Measurements from ENCODE around the gene PLCB4.

Gene PLCB4

DNA sequence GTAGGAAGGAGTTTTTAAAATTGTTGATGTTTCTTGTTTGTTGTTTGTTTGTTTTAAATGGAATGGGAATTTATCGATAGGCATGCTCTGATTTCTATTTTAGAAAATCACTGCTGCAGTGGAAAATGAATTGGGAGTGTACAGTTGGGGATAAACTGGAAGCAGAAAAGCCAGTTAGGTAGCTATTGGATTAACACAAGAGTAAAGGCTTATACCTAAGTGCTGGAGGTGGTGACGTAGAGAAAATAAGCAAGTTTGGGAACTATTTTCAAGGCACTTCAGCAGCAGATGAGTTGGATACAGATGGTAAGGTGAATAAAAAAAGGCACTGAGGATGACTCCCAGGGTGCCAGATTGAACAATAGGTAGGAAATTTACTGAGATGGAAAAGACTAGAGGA is 164.9 kb downstream of the PLCB4 start:
- WGBS (ENCODE audit: insufficient coverage, insufficient read length) = 100% methylated on average over 1 of the region's 2 CpGs
- no peaks in the 10 kb centered on the region; the same call in 1 of the 2 replicates for H3K9me3 ChIP-seq (ENCODE audit: control insufficient read depth, insufficient read depth, low read length)
- no peak for DNase-seq (ENCODE audit: low read depth, low spot score)

DNA sequence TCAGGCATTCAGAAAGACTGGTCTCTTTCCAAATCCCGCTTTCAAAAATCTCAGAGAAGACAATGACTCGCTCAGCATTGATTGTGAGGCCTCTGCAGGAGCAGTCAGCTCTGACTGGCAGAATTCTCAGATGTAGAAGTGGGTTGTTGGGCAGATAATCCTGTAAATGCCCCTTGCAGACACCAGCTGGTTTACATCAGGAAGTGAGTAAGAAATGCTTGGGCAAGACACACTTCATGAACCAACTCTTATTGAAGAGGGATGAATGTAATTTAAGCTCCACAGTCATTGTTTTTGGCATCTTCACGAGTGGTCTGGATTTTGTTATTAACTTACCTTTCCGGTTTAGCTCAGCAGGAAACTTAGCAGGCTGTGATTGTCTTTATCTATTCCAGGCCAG is 166.6 kb downstream of the PLCB4 start:
- no peaks in the 10 kb centered on the region; the same call in 1 of the 2 replicates for H3K9me3 ChIP-seq (ENCODE audit: control insufficient read depth, insufficient read depth, low read length)
- no peaks in the 10 kb centered on the region for H3K4me1 ChIP-seq (ENCODE audit: control insufficient read depth, insufficient read depth, low read length)
- H3K27me3 ChIP-seq (ENCODE audit: control insufficient read depth, insufficient read depth, low read length) = no peaks in the 10 kb centered on the region
- no peak overlapping the region for H3K4me3 ChIP-seq (ENCODE audit: low read length)
- no peak overlapping the region for H3K27ac ChIP-seq (ENCODE audit: low read length)
- 0 out of 2 replicates have a peak, but pooled peaks cover 2% of the 10 kb centered on the region for H3K36me3 ChIP-seq (ENCODE audit: control insufficient read depth, insufficient read depth, low read length)
- DNase-seq (ENCODE audit: low read depth, low spot score) = no peak
- WGBS (ENCODE audit: insufficient coverage, insufficient read length) = no CpG with 5 or more reads among the region's 4 CpGs

More for the DNA sequence above, 164.9 kb downstream of the PLCB4 start:
- no peak overlapping the region for H3K27ac ChIP-seq (ENCODE audit: low read length)
- H3K36me3 ChIP-seq (ENCODE audit: control insufficient read depth, insufficient read depth, low read length) = 0 out of 2 replicates have a peak, but pooled peaks cover 2% of the 10 kb centered on the region
- no peak overlapping the region for H3K4me3 ChIP-seq (ENCODE audit: low read length)
- H3K4me1 ChIP-seq (ENCODE audit: control insufficient read depth, insufficient read depth, low read length) = no peaks in the 10 kb centered on the region
- no peaks in the 10 kb centered on the region for H3K27me3 ChIP-seq (ENCODE audit: control insufficient read depth, insufficient read depth, low read length)

DNA sequence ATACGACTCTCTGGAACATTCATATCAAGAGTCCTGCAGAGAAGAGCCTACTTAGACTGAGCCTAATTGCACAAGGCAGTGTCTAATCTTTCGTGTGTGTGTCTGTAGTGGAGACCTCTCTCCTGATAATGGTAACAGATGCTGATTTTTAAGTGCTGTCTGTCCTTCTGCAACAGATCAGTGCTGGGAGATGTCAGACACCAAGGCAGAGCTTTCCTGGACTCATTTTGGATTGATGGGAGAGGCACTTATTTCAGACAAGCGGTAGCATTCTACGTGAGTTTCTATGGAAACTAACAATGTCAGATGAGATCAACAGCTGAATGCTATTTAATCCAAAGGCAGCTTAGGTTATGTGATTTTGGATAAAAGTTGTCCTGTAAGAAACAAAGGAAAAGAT is 167.6 kb downstream of the PLCB4 start:
- H3K4me3 ChIP-seq (ENCODE audit: low read length) = no peak overlapping the region
- H3K27me3 ChIP-seq (ENCODE audit: control insufficient read depth, insufficient read depth, low read length) = no peaks in the 10 kb centered on the region

DNA sequence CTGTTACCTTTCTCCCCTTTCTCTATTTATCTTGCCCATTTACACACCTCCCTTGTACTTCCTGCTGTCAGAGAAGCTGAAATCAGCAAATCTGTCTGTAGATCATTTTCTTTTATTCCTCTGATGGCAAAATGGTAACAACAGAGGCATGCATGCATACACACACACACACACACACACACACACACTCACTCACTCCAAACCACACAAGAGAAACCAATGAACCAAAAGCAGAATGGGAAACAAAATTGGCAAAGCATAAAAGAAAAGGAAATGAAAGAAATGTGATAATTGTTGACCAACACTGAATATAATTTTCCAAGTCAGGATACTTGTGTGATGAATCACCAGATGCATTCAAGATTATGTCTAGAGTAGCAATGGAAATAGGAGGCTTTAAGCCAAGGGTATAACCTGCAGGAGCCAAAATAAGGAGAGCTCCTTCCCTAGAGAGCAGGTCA is 172.4 kb downstream of the PLCB4 start:
- no peaks in the 10 kb centered on the region for H3K36me3 ChIP-seq (ENCODE audit: control insufficient read depth, insufficient read depth, low read length)
- no peaks in the 10 kb centered on the region; the same call in 1 of the 2 replicates for H3K9me3 ChIP-seq (ENCODE audit: control insufficient read depth, insufficient read depth, low read length)
- H3K4me1 ChIP-seq (ENCODE audit: control insufficient read depth, insufficient read depth, low read length) = no peaks in the 10 kb centered on the region; the same call in 1 of the 2 replicates
- no peak overlapping the region for H3K27ac ChIP-seq (ENCODE audit: low read length)
- no peak overlapping the region for H3K4me3 ChIP-seq (ENCODE audit: low read length)
- DNase-seq (ENCODE audit: low read depth, low spot score) = no peak
- H3K27me3 ChIP-seq (ENCODE audit: control insufficient read depth, insufficient read depth, low read length) = no peaks in the 10 kb centered on the region

More for the DNA sequence above, 167.6 kb downstream of the PLCB4 start:
- no CpG with 5 or more reads among the region's 4 CpGs for WGBS (ENCODE audit: insufficient coverage, insufficient read length)
- Histone ChIP-seq H3K9me3 (ENCODE audit: control insufficient read depth, insufficient read depth, low read length) (no peaks in the 10 kb centered on the region; the same call in 1 of the 2 replicates), H3K36me3 (ENCODE audit: control insufficient read depth, insufficient read depth, low read length) (0 out of 2 replicates have a peak, but pooled peaks cover 2% of the 10 kb centered on the region), H3K4me1 (ENCODE audit: control insufficient read depth, insufficient read depth, low read length) (no peaks in the 10 kb centered on the region; the same call in 1 of the 2 replicates), H3K27ac (ENCODE audit: low read length) (no peak overlapping the region)
- no peak for DNase-seq (ENCODE audit: low read depth, low spot score)

DNA sequence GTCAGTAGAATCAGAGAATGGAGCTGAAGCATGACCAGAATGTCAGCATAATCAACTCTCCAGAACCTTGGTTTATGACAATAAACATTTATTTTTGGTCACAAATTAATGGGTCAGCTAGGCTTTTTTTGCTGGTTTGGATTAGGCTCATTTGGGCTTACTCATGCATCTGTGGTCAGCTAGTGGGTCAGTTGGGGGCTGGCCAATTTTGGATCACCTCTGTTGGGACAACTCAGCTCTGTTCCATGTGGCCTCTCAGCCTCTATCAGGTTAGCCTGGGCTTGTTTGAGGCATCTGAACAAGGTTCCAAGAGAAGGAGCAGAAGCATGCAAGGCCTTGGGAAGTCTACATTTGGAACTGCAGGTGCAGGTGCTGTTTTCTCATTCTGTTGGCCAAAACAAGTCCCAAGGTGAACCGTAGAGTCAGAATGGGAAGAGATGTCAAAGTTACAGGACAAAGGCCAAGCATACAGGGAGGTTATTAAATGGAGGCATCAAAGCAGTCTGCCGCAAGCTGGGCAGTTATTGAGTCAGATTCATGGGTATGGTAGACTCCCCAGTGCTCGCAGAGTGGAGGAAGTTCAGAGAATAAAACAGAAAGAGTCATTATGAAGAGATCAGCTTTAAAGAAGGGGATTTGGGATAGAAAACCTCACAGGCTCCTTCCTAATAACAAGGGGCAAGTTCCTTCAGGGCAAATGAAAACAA is 173.0 kb downstream of the PLCB4 start:
- no peaks in the 10 kb centered on the region for H3K36me3 ChIP-seq (ENCODE audit: control insufficient read depth, insufficient read depth, low read length)
- no peaks in the 10 kb centered on the region for H3K9me3 ChIP-seq (ENCODE audit: control insufficient read depth, insufficient read depth, low read length)
- no peak for DNase-seq (ENCODE audit: low read depth, low spot score)
- no peak overlapping the region for H3K4me3 ChIP-seq (ENCODE audit: low read length)
- no CpG with 5 or more reads among the region's 3 CpGs for WGBS (ENCODE audit: insufficient coverage, insufficient read length)
- no peak overlapping the region for H3K27ac ChIP-seq (ENCODE audit: low read length)
- no peaks in the 10 kb centered on the region; the same call in 1 of the 2 replicates for H3K4me1 ChIP-seq (ENCODE audit: control insufficient read depth, insufficient read depth, low read length)
- H3K27me3 ChIP-seq (ENCODE audit: control insufficient read depth, insufficient read depth, low read length) = no peaks in the 10 kb centered on the region

DNA sequence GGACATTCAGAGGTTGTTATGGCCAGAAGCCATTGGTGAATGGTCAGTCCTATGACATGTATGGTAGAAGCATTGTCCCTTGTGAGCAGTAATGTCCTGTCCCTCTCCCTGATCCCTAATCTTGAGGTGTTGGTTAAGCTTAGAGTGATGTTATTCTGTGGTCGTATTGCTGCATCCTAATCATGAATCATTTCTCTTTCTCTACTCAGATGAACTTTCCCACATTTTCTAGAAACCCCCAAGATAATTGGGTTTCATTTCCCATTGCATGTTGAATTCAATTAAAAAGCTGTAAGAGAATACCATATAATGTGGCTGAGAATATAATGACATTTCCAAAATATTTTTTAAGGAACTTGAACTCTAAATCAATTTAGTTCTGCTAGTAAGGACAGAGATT is 175.1 kb downstream of the PLCB4 start:
- Histone ChIP-seq H3K36me3 (ENCODE audit: control insufficient read depth, insufficient read depth, low read length) (no peaks in the 10 kb centered on the region), H3K27ac (ENCODE audit: low read length) (no peak overlapping the region), H3K9me3 (ENCODE audit: control insufficient read depth, insufficient read depth, low read length) (no peaks in the 10 kb centered on the region), H3K4me1 (ENCODE audit: control insufficient read depth, insufficient read depth, low read length) (no peaks in the 10 kb centered on the region; the same call in 1 of the 2 replicates), H3K27me3 (ENCODE audit: control insufficient read depth, insufficient read depth, low read length) (no peaks in the 10 kb centered on the region), H3K4me3 (ENCODE audit: low read length) (no peak overlapping the region)
- no CpG with 5 or more reads among the region's 1 CpG for WGBS (ENCODE audit: insufficient coverage, insufficient read length)
- DNase-seq (ENCODE audit: low read depth, low spot score) = no peak

DNA sequence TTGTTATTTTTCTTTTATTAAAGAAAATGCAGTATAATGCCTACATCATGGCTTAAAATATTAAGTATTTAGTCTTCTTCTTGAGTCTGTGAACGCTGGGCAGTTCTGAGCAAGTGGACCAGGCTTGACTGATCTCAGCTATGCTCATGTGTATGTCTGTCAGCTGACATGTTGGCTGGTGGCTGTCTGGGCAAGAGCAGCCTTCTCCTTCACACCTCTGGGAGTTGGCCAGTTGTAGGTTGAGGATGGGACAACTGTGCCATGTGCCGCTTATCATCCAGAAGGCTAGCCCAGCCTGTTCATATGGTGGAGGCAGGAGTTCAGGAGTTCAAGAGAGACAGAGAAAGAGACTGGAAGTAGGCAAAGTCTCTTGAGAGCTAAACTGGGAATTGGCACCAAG is 175.9 kb downstream of the PLCB4 start:
- H3K4me1 ChIP-seq (ENCODE audit: control insufficient read depth, insufficient read depth, low read length) = no peaks in the 10 kb centered on the region; the same call in 1 of the 2 replicates
- no peak overlapping the region for H3K4me3 ChIP-seq (ENCODE audit: low read length)
- H3K27me3 ChIP-seq (ENCODE audit: control insufficient read depth, insufficient read depth, low read length) = no peaks in the 10 kb centered on the region
- no peaks in the 10 kb centered on the region for H3K9me3 ChIP-seq (ENCODE audit: control insufficient read depth, insufficient read depth, low read length)
- no peaks in the 10 kb centered on the region for H3K36me3 ChIP-seq (ENCODE audit: control insufficient read depth, insufficient read depth, low read length)
- DNase-seq (ENCODE audit: low read depth, low spot score) = no peak
- no peak overlapping the region for H3K27ac ChIP-seq (ENCODE audit: low read length)
- no CpG with 5 or more reads among the region's 2 CpGs for WGBS (ENCODE audit: insufficient coverage, insufficient read length)

DNA sequence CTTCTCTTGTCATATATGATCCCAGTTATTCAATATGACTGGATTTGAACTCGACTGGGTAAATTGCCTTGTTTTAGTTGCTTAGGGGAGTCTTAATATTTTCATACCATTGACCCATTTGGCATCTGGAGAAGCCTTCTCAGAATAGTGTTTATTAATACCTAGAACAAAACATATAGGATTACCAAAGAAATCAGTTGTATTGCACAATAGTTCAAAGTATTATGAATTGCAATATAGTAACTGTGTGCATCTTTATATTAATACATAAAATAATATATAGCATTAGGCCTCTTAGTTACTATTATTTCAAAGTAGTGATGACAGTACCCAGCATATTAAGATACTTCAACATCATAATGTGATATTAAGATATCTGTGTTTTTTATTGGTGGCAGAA is 177.8 kb downstream of the PLCB4 start:
- H3K4me3 ChIP-seq (ENCODE audit: low read length) = no peak overlapping the region
- no peak for DNase-seq (ENCODE audit: low read depth, low spot score)
- H3K4me1 ChIP-seq (ENCODE audit: control insufficient read depth, insufficient read depth, low read length) = no peaks in the 10 kb centered on the region
- no peaks in the 10 kb centered on the region for H3K27me3 ChIP-seq (ENCODE audit: control insufficient read depth, insufficient read depth, low read length)
- no CpG with 5 or more reads among the region's 1 CpG for WGBS (ENCODE audit: insufficient coverage, insufficient read length)
- no peak overlapping the region for H3K27ac ChIP-seq (ENCODE audit: low read length)
- H3K9me3 ChIP-seq (ENCODE audit: control insufficient read depth, insufficient read depth, low read length) = no peaks in the 10 kb centered on the region
- no peaks in the 10 kb centered on the region for H3K36me3 ChIP-seq (ENCODE audit: control insufficient read depth, insufficient read depth, low read length)

DNA sequence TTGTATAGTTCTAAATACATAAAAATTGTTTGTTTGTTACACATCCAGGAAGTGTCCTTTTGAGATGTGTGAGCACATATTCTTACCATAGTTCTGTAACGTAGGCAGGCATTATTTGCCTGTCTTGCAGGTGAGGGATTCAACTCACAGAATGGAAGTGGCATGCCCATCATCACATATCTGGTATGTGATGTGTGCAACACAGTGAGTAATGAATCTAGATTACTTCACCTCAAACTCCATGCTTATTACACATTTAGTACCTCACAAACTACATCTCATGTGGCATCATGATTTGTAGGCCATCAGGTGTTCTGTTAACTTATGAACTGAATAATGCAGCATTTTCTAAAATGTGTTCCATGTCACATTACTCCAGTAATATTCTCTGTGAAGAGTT is 181.6 kb downstream of the PLCB4 start:
- H3K4me1 ChIP-seq (ENCODE audit: control insufficient read depth, insufficient read depth, low read length) = no peaks in the 10 kb centered on the region
- H3K9me3 ChIP-seq (ENCODE audit: control insufficient read depth, insufficient read depth, low read length) = no peaks in the 10 kb centered on the region
- H3K27me3 ChIP-seq (ENCODE audit: control insufficient read depth, insufficient read depth, low read length) = no peaks in the 10 kb centered on the region
- H3K4me3 ChIP-seq (ENCODE audit: low read length) = no peak overlapping the region
- no peaks in the 10 kb centered on the region for H3K36me3 ChIP-seq (ENCODE audit: control insufficient read depth, insufficient read depth, low read length)
- WGBS (ENCODE audit: insufficient coverage, insufficient read length) = no CpG with 5 or more reads among the region's 1 CpG
- no peak overlapping the region for H3K27ac ChIP-seq (ENCODE audit: low read length)
- no peak for DNase-seq (ENCODE audit: low read depth, low spot score)

DNA sequence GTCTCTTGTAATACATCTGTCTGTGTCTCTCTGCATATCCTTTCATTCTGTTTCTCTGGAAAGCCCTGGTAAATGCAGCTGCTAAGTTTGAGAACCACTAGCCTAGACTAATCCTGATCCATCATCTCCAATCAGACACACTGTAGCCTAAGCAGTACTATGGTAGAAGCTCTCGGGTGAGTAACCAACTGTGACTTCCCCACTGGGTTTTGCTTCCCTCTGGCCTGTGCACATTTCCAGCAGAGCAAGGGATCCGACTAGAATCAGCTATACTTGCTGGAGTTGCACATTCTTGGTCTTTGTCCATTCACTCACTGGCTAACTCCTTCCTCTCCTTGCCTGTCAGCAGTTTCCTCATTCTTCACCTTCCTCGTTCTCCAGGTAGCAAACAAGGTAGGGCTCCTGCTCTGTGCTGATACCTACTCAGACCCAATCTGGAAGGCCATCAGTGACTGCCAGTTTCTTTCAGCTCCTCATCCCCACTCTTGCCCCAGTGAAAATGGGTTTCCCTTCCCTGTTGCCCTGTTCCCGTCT is 184.2 kb downstream of the PLCB4 start:
- Histone ChIP-seq H3K4me1 (ENCODE audit: control insufficient read depth, insufficient read depth, low read length) (no peaks in the 10 kb centered on the region), H3K36me3 (ENCODE audit: control insufficient read depth, insufficient read depth, low read length) (no peaks in the 10 kb centered on the region), H3K9me3 (ENCODE audit: control insufficient read depth, insufficient read depth, low read length) (no peaks in the 10 kb centered on the region), H3K4me3 (ENCODE audit: low read length) (no peak overlapping the region), H3K27me3 (ENCODE audit: control insufficient read depth, insufficient read depth, low read length) (no peaks in the 10 kb centered on the region), H3K27ac (ENCODE audit: low read length) (no peak overlapping the region)
- no CpG with 5 or more reads among the region's 4 CpGs for WGBS (ENCODE audit: insufficient coverage, insufficient read length)
- no peak for DNase-seq (ENCODE audit: low read depth, low spot score)

DNA sequence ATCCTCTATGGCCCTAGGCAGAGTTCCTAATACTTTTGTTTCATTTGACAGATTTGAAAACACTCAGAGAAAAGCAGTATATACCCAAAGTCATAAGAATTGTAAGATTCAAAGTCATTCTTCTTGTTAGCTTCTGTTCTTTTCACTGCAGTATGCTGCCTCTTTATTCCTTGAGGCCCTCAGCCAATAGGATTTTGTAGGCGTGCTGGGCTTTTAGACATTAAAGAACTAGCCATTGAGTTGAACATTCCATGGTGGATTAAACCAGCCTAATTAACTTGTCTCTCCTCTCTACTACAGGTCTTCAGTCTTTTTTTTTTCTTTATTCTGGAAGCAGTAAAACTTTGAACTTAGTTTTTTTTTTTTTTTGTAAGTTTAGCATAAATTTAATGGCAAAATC is 186.3 kb downstream of the PLCB4 start:
- WGBS (ENCODE audit: insufficient coverage, insufficient read length) = no CpG with 5 or more reads among the region's 1 CpG
- no peak for DNase-seq (ENCODE audit: low read depth, low spot score)
- Histone ChIP-seq H3K4me3 (ENCODE audit: low read length) (no peak overlapping the region), H3K9me3 (ENCODE audit: control insufficient read depth, insufficient read depth, low read length) (no peaks in the 10 kb centered on the region), H3K4me1 (ENCODE audit: control insufficient read depth, insufficient read depth, low read length) (no peaks in the 10 kb centered on the region), H3K27ac (ENCODE audit: low read length) (no peak overlapping the region), H3K27me3 (ENCODE audit: control insufficient read depth, insufficient read depth, low read length) (no peaks in the 10 kb centered on the region), H3K36me3 (ENCODE audit: control insufficient read depth, insufficient read depth, low read length) (no peaks in the 10 kb centered on the region)
